Activated naive CD4-positive, alpha-beta T cell treated with anti-CD3 and anti-CD28 coated beads for 36 hours (primary cell): ENCODE data around the gene SLC30A1. TPM values are rescaled to one million over a fixed set of nuclear protein-coding genes. Genes with fewer than 3 reads are reported as not detected.
A peak's percentile ranks its signal among the peaks of the same experiment; 100 is the strongest.

Experiments used
- CTCF ChIA-PET: fragments of 350-600 bp; sonication (Branson Sonifier 250); formaldehyde crosslinking; loops from one replicate; lab custom pipeline; 2021; ENCODE audit warnings: antibody characterized with exemption; lab: Charles Lee
- DNase-seq: peaks from one replicate; pipeline ENCODE4 v3.0.0-alpha.2; 2020
- H3K27ac Mint-ChIP-seq: one replicate; pipeline ENCODE4 v1.8.0; 2021; ENCODE audit warnings: mild to moderate bottlenecking, mixed read lengths
- H3K27me3 Mint-ChIP-seq: one replicate; pipeline ENCODE4 v1.8.0; 2021; ENCODE audit warnings: low read depth, mixed read lengths
- H3K36me3 Mint-ChIP-seq: one replicate; pipeline ENCODE4 v1.8.0; 2021; ENCODE audit warnings: low read depth, mixed read lengths
- H3K4me1 Mint-ChIP-seq: one replicate; pipeline ENCODE4 v1.8.0; 2021; ENCODE audit warnings: low read depth, mixed read lengths
- H3K4me3 Mint-ChIP-seq: one replicate; pipeline ENCODE4 v1.8.0; 2021; ENCODE audit warnings: mild to moderate bottlenecking, moderate library complexity, mixed read lengths
- H3K9me3 Mint-ChIP-seq: one replicate; pipeline ENCODE4 v1.8.0; 2021; ENCODE audit warnings: mixed read lengths
- intact Hi-C: fragments of 100-400 bp; cut with micrococcal nuclease; formaldehyde crosslinking; loops from one replicate; pipeline ENCODE4 v1.15.1; 2023
- total RNA-seq, 2 experiments: library from RNA; stranded (reverse); gene quantifications; one replicate each; pipeline ENCODE4 v1.2.3, GENCODE V29; 2021

The SLC30A1 gene
- total RNA-seq, 2 experiments from 2014 or later: 4.4 to 4.7 TPM

GRCh38 chr1:211616231-211616964 is 37.4 kb upstream of the SLC30A1 start:
- H3K36me3 Mint-ChIP-seq: no peaks in the 10 kb centered on the region
- no peaks in the 10 kb centered on the region for H3K4me1 Mint-ChIP-seq
- intact Hi-C loops: no loop called here
- no peak for DNase-seq
- no peak overlapping the region for H3K4me3 Mint-ChIP-seq
- no peaks in the 10 kb centered on the region for H3K9me3 Mint-ChIP-seq
- CTCF ChIA-PET: interaction anchor here (0.9 kb wide), 1 partner anchor 11 kb away, joined by 5 read pairs; no protein-coding TSS in a partner anchor
- no peaks in the 10 kb centered on the region for H3K27me3 Mint-ChIP-seq
- no peak overlapping the region for H3K27ac Mint-ChIP-seq

GRCh38 chr1:211614615-211615014 is 35.7 kb upstream of the SLC30A1 start:
- no peaks in the 10 kb centered on the region for H3K36me3 Mint-ChIP-seq
- CTCF ChIA-PET: interaction anchor here (0.6 kb wide), 1 partner anchor 27 kb away, joined by 3 read pairs; no protein-coding TSS in a partner anchor
- no peak overlapping the region for H3K4me3 Mint-ChIP-seq
- H3K4me1 Mint-ChIP-seq: no peaks in the 10 kb centered on the region
- H3K27me3 Mint-ChIP-seq: no peaks in the 10 kb centered on the region
- H3K27ac Mint-ChIP-seq: no peak overlapping the region
- intact Hi-C loops: no loop called here
- no peak for DNase-seq
- no peaks in the 10 kb centered on the region for H3K9me3 Mint-ChIP-seq

- intact Hi-C loops: no loop called here
- no peaks in the 10 kb centered on the region for H3K9me3 Mint-ChIP-seq
- CTCF ChIA-PET: interaction anchor here (0.6 kb wide), 1 partner anchor 28 kb away, joined by 3 read pairs; no protein-coding TSS in a partner anchor
Observed at GRCh38 chr1:211613951-211614350, 35.0 kb upstream of the SLC30A1 start.

GRCh38 chr1:211613108-211613947 is 34.4 kb upstream of the SLC30A1 start:
- Mint-ChIP-seq H3K27ac (no peak overlapping the region), H3K27me3 (no peaks in the 10 kb centered on the region), H3K36me3 (no peaks in the 10 kb centered on the region), H3K4me1 (no peaks in the 10 kb centered on the region), H3K4me3 (no peak overlapping the region), H3K9me3 (no peaks in the 10 kb centered on the region)
- intact Hi-C loops: no loop called here
- CTCF ChIA-PET: no interaction called here
- no peak for DNase-seq

More at GRCh38 chr1:211613951-211614350, 35.0 kb upstream of the SLC30A1 start:
- Mint-ChIP-seq H3K4me1 (no peaks in the 10 kb centered on the region), H3K36me3 (no peaks in the 10 kb centered on the region), H3K27me3 (no peaks in the 10 kb centered on the region), H3K4me3 (no peak overlapping the region), H3K27ac (no peak overlapping the region)
- DNase-seq: no peak

GRCh38 chr1:211612786-211613107 is 33.8 kb upstream of the SLC30A1 start:
- Mint-ChIP-seq H3K4me3 (no peak overlapping the region), H3K4me1 (peaks cover 3% of the 10 kb centered on the region), H3K36me3 (no peaks in the 10 kb centered on the region), H3K27ac (no peak overlapping the region), H3K9me3 (no peaks in the 10 kb centered on the region), H3K27me3 (no peaks in the 10 kb centered on the region)
- no peak for DNase-seq
- CTCF ChIA-PET: interaction anchor here (1.2 kb wide), 1 partner anchor 13 kb away, joined by 3 read pairs; no protein-coding TSS in a partner anchor
- intact Hi-C loops: no loop called here

GRCh38 chr1:211611818-211612217 is 32.9 kb upstream of the SLC30A1 start:
- CTCF ChIA-PET: interaction anchor here (1.2 kb wide), 1 partner anchor 12 kb away, joined by 3 read pairs; no protein-coding TSS in a partner anchor

GRCh38 chr1:211610779-211611556 is 32.0 kb upstream of the SLC30A1 start:
- H3K9me3 Mint-ChIP-seq: no peaks in the 10 kb centered on the region
- no peak overlapping the region for H3K4me3 Mint-ChIP-seq
- H3K4me1 Mint-ChIP-seq: peaks cover 10% of the 10 kb centered on the region
- H3K27ac Mint-ChIP-seq: no peak overlapping the region
- intact Hi-C loops: no loop called here
- DNase-seq: no peak
- CTCF ChIA-PET: interaction anchor here (0.7 kb wide), 1 partner anchor 87 kb away, joined by 5 read pairs; no protein-coding TSS in a partner anchor
- no peaks in the 10 kb centered on the region for H3K27me3 Mint-ChIP-seq
- no peaks in the 10 kb centered on the region for H3K36me3 Mint-ChIP-seq

More at GRCh38 chr1:211611818-211612217, 32.9 kb upstream of the SLC30A1 start:
- no peak overlapping the region for H3K4me3 Mint-ChIP-seq
- no peaks in the 10 kb centered on the region for H3K27me3 Mint-ChIP-seq
- H3K27ac Mint-ChIP-seq: no peak overlapping the region
- H3K4me1 Mint-ChIP-seq: peaks cover 7% of the 10 kb centered on the region
- DNase-seq: no peak
- intact Hi-C loops: no loop called here
- H3K9me3 Mint-ChIP-seq: no peaks in the 10 kb centered on the region
- H3K36me3 Mint-ChIP-seq: no peaks in the 10 kb centered on the region

- no peaks in the 10 kb centered on the region for H3K27me3 Mint-ChIP-seq
- intact Hi-C loops: no loop called here
- H3K9me3 Mint-ChIP-seq: no peaks in the 10 kb centered on the region
- H3K4me3 Mint-ChIP-seq: no peak overlapping the region
- H3K27ac Mint-ChIP-seq: no peak overlapping the region
- no peak for DNase-seq
- no peaks in the 10 kb centered on the region for H3K36me3 Mint-ChIP-seq
- CTCF ChIA-PET: no interaction called here
- H3K4me1 Mint-ChIP-seq: peaks cover 10% of the 10 kb centered on the region
Observed at GRCh38 chr1:211609120-211610024, 30.4 kb upstream of the SLC30A1 start.

GRCh38 chr1:211607754-211608473 is 29.0 kb upstream of the SLC30A1 start:
- H3K4me1 Mint-ChIP-seq: peaks cover 10% of the 10 kb centered on the region
- no peak overlapping the region for H3K27ac Mint-ChIP-seq
- CTCF ChIA-PET: interaction anchor here (1.3 kb wide), 1 partner anchor 36 kb away, joined by 5 read pairs; no protein-coding TSS in a partner anchor
- no peak overlapping the region for H3K4me3 Mint-ChIP-seq
- DNase-seq: no peak
- intact Hi-C loops: loop anchor here (2.0 kb wide), 1 partner anchor 27 kb away; no protein-coding TSS in a partner anchor
- no peaks in the 10 kb centered on the region for H3K36me3 Mint-ChIP-seq
- H3K27me3 Mint-ChIP-seq: no peaks in the 10 kb centered on the region
- H3K9me3 Mint-ChIP-seq: no peaks in the 10 kb centered on the region

- no peaks in the 10 kb centered on the region for H3K36me3 Mint-ChIP-seq
Observed at GRCh38 chr1:211606914-211607753, 28.2 kb upstream of the SLC30A1 start.

More at GRCh38 chr1:211606914-211607753, 28.2 kb upstream of the SLC30A1 start:
- peak; percentile 43 for DNase-seq
- intact Hi-C loops: loop anchor here (2.0 kb wide), 1 partner anchor 26 kb away; no protein-coding TSS in a partner anchor
- Mint-ChIP-seq H3K27me3 (no peaks in the 10 kb centered on the region), H3K4me1 (peaks cover 10% of the 10 kb centered on the region), H3K27ac (peak overlapping the region; percentile 54), H3K9me3 (no peaks in the 10 kb centered on the region), H3K4me3 (peak overlapping the region; percentile 63)
- CTCF ChIA-PET: interaction anchor here (0.6 to 1.4 kb wide), 3 partner anchors 28 to 1832 kb away, joined by 3 to 5 read pairs (median 5); partner anchors contain the start of gene SLC30A1
